ENCODE data around the gene MCM9. TPM values are rescaled to one million over a fixed set of nuclear protein-coding genes. Genes with fewer than 3 reads are reported as not detected.

Gene MCM9
- total and polyA plus RNA-seq, 2 donors (not counting 1 experiment from before 2014, with no cell fraction given): 14.0 to 54.5 TPM

DNA sequence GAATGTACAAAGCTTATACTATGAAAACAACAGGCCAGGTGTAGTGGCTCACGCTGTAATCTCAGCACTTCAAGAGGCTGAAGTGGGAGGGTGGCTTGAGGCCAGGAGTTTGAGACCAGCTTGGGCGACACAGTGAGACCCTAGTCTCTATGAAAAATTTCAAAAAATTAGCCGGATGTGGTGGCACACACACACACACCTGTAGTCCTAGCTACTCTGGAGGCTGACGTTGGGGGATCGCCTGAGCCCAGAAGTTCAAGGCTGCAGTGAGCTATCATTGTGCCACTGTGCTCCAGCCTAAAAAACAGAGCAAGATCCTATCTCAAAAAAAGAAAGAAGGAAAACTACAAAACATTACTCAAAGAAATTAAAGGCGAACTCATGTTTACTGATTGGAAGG, 48.3 kb downstream of the MCM9 start:
- Mint-ChIP-seq H3K27ac (no peak overlapping the region), H3K27me3 (no peaks in the 10 kb centered on the region), H3K4me1 (peaks cover 60% of the 10 kb centered on the region), H3K4me3 (no peak overlapping the region), H3K9me3 (ENCODE audit: insufficient read depth) (no peaks in the 10 kb centered on the region)
- Histone ChIP-seq H3K36me3 (replicated peaks in 1 of 2; ENCODE audit: control extremely low read depth in 1 of 2, control insufficient read depth in 1 of 2, extremely low read depth in 1 of 2, insufficient read depth in 2 of 2, low read length in 1 of 2) (no peaks in the 10 kb centered on the region), H2AFZ (ENCODE audit: insufficient read depth, low read depth, low read length, poor library complexity, severe bottlenecking) (no peak overlapping the region), H3K9ac (ENCODE audit: low read length) (no peak overlapping the region), H3K9me3 (ENCODE audit: control extremely low read depth in 1 of 3, control insufficient read depth in 2 of 3, insufficient read depth in 1 of 3, low read length in 2 of 3) (no peaks in the 10 kb centered on the region), H4K20me1 (ENCODE audit: control insufficient read depth, insufficient read depth, low read length, poor library complexity, severe bottlenecking) (no peaks in the 10 kb centered on the region), H3K4me1 (ENCODE audit: control insufficient read depth in 2 of 2, insufficient read depth in 2 of 2, low read length in 2 of 2) (peaks cover 20 to 26% of the 10 kb centered on the region in 2 donors), H3K4me3 (ENCODE audit: control extremely low read depth in 1 of 5, extremely low read depth in 1 of 5, insufficient read depth in 1 of 5, low read depth in 2 of 5, low read length in 4 of 5) (no peak overlapping the region), H3K4me2 (replicated peaks; ENCODE audit: low read depth, low read length, poor library complexity, severe bottlenecking) (no peak overlapping the region), H3K27ac (ENCODE audit: low read length in 2 of 2) (no peak overlapping the region), H3K27me3 (replicated peaks in 1 of 4; ENCODE audit: control extremely low read depth in 1 of 4, control insufficient read depth in 3 of 4, insufficient read depth in 4 of 4, low read length in 3 of 4) (no peaks in the 10 kb centered on the region), H3K79me2 (ENCODE audit: control insufficient read depth, insufficient read depth, low read length) (peaks cover 96% of the 10 kb centered on the region)
- ChIA-PET CTCF (interaction anchor here (0.7 to 1.2 kb wide), 2 partner anchors 10 to 83 kb away, joined by 3 read pairs; no protein-coding TSS in a partner anchor), POLR2A (no interaction called here)
- WGBS (ENCODE audit: insufficient coverage): 100% methylated on average over 2 of the region's 6 CpGs
- TF ChIP-seq, protein P1, sequence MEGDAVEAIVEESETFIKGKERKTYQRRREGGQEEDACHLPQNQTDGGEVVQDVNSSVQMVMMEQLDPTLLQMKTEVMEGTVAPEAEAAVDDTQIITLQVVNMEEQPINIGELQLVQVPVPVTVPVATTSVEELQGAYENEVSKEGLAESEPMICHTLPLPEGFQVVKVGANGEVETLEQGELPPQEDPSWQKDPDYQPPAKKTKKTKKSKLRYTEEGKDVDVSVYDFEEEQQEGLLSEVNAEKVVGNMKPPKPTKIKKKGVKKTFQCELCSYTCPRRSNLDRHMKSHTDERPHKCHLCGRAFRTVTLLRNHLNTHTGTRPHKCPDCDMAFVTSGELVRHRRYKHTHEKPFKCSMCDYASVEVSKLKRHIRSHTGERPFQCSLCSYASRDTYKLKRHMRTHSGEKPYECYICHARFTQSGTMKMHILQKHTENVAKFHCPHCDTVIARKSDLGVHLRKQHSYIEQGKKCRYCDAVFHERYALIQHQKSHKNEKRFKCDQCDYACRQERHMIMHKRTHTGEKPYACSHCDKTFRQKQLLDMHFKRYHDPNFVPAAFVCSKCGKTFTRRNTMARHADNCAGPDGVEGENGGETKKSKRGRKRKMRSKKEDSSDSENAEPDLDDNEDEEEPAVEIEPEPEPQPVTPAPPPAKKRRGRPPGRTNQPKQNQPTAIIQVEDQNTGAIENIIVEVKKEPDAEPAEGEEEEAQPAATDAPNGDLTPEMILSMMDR (IDR thresholded peaks at IDR 0.05): no peak
- no peak for TF ChIP-seq EZH2 (IDR thresholded peaks at IDR 0.05; ENCODE audit: borderline replicate concordance, insufficient read depth, low read depth, low read length, poor library complexity, severe bottlenecking)
- ATAC-seq (ENCODE audit: low read depth) (no peak), DNase-seq (no peak)
- intact Hi-C loops (cut with micrococcal nuclease): no loop called here

DNA sequence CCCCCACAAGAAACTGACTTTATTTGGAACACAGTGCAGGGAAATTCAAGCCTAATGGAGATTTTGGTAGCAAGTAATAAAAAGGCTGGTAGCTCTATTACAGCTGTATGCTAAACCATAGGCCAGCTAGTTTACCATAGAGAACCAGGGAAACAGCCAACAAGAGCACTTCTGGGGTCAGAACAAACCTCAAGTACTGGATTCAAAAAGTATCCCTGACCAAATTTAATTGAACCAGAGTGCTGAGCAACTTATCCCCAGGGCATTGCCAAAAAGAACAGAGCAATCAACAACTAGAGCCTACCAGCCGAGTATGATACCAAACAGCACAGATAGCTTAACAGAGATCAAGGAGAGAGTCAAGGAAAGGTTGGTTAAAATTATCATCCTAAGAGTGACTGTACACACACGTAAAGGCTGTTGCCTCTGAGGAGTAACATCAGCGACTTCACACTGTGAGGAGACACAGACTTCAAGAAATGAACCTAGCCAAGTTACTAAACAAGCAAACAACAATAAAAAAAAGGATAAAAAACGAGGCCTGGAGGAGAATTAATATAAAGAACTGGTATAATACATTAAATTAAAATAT, 52.5 kb downstream of the MCM9 start:
- H3K27me3 ChIP-seq (replicated peaks in 1 of 4; ENCODE audit: control extremely low read depth in 1 of 4, control insufficient read depth in 3 of 4, insufficient read depth in 4 of 4, low read length in 3 of 4): no peaks in the 10 kb centered on the region
- ChIA-PET POLR2A (interaction anchor here (1.1 kb wide), 1 partner anchor 12 kb away, joined by 4 read pairs; the partner anchor contains the start of gene ASF1A), CTCF (interaction anchor here (1.0 to 4.2 kb wide), 5 partner anchors 7 to 82 kb away, joined by 3 to 39 read pairs (median 3); partner anchors contain the start of gene ASF1A)
- no peak for TF ChIP-seq EZH2 (IDR thresholded peaks at IDR 0.05; ENCODE audit: borderline replicate concordance, insufficient read depth, low read depth, low read length, poor library complexity, severe bottlenecking)
- TF ChIP-seq, protein P1 (IDR thresholded peaks at IDR 0.05): no peak
- H3K9me3 ChIP-seq (ENCODE audit: control extremely low read depth in 1 of 3, control insufficient read depth in 2 of 3, insufficient read depth in 1 of 3, low read length in 2 of 3): no peaks in the 10 kb centered on the region
- ATAC-seq (ENCODE audit: low read depth) (no peak), DNase-seq (no peak)
- Mint-ChIP-seq H3K4me3 (no peak overlapping the region), H3K9me3 (ENCODE audit: insufficient read depth) (no peaks in the 10 kb centered on the region), H3K4me1 (peaks cover 58% of the 10 kb centered on the region), H3K27me3 (no peaks in the 10 kb centered on the region), H3K27ac (peak overlapping the region; percentile 86)
- H3K36me3 ChIP-seq (replicated peaks in 1 of 2; ENCODE audit: control extremely low read depth in 1 of 2, control insufficient read depth in 1 of 2, extremely low read depth in 1 of 2, insufficient read depth in 2 of 2, low read length in 1 of 2): peaks cover 0 to 2% of the 10 kb centered on the region in 2 experiments
- peak overlapping the region in 1 of 2 donors; percentile 2 for H3K27ac ChIP-seq (ENCODE audit: low read length in 2 of 2)
- intact Hi-C loops (cut with micrococcal nuclease): loop anchor here (5.0 kb wide), 1 partner anchor 40 kb away; no protein-coding TSS in a partner anchor
- WGBS (ENCODE audit: insufficient coverage): no CpG with 5 or more reads among the region's 4 CpGs
- peak overlapping the region; percentile 48 for H2AFZ ChIP-seq (ENCODE audit: insufficient read depth, low read depth, low read length, poor library complexity, severe bottlenecking)
- peaks cover 96% of the 10 kb centered on the region for H3K79me2 ChIP-seq (ENCODE audit: control insufficient read depth, insufficient read depth, low read length)
- no peak overlapping the region for H3K4me2 ChIP-seq (replicated peaks; ENCODE audit: low read depth, low read length, poor library complexity, severe bottlenecking)
- no peak overlapping the region for H3K9ac ChIP-seq (ENCODE audit: low read length)
- H3K4me1 ChIP-seq (ENCODE audit: control insufficient read depth in 2 of 2, insufficient read depth in 2 of 2, low read length in 2 of 2): peaks cover 20 to 24% of the 10 kb centered on the region in 2 donors
- H3K4me3 ChIP-seq (ENCODE audit: control extremely low read depth in 1 of 5, extremely low read depth in 1 of 5, insufficient read depth in 1 of 5, low read depth in 2 of 5, low read length in 4 of 5): no peak overlapping the region
- no peaks in the 10 kb centered on the region for H4K20me1 ChIP-seq (ENCODE audit: control insufficient read depth, insufficient read depth, low read length, poor library complexity, severe bottlenecking)
